SK-N-SH treated with all-trans-retinoic acid at 6 μM for 48 hours (cell line): ENCODE data around the gene ADGRV1.

Experiments used
- ATAC-seq: fragments of 200-7000 bp; cut with Tn5 transposase; 3 replicates; pipeline ENCODE4 v1.9.1; 2020; ENCODE audit warnings: mild to moderate bottlenecking, moderate library complexity
- ARNTL ChIP-seq: fragments of 450-650 bp; formaldehyde crosslinking; IDR thresholded peaks from 2 replicates; pipeline ENCODE4 v1.5.0; 2020; ENCODE audit warnings: low read depth, mild to moderate bottlenecking, moderate library complexity, borderline replicate concordance
- BACH2 ChIP-seq: fragments of 250-450 bp; sonication (Bioruptor Pico); IDR thresholded peaks from 2 replicates; pipeline ENCODE4 v1.9.0; 2021; ENCODE audit warnings: mild to moderate bottlenecking, borderline replicate concordance
- CREB5 ChIP-seq: fragments of 250-450 bp; sonication (Bioruptor Pico); IDR thresholded peaks from 2 replicates; pipeline ENCODE4 v1.5.1; 2020; ENCODE audit warnings: low read depth, mild to moderate bottlenecking, moderate library complexity
- CSDC2 ChIP-seq: fragments of 250-450 bp; sonication (Bioruptor Pico); IDR thresholded peaks from 2 replicates; pipeline ENCODE4 v1.5.0; 2020; ENCODE audit warnings: mild to moderate bottlenecking, moderate library complexity
- CSRNP3 ChIP-seq: fragments of 250-450 bp; sonication (Bioruptor Pico); IDR thresholded peaks from 2 replicates; pipeline ENCODE4 v1.5.1; 2021; ENCODE audit warnings: mild to moderate bottlenecking, moderate library complexity
- ESRRG ChIP-seq: fragments of 250-450 bp; sonication (Bioruptor Pico); IDR thresholded peaks from 2 replicates; pipeline ENCODE4 v1.6.1; 2021; ENCODE audit warnings: mild to moderate bottlenecking
- GLIS3 ChIP-seq: fragments of 250-450 bp; sonication (Bioruptor Pico); IDR thresholded peaks from 2 replicates; pipeline ENCODE4 v1.5.0; 2020; ENCODE audit warnings: mild to moderate bottlenecking, moderate library complexity
- ISL1 ChIP-seq: fragments of 250-450 bp; sonication (Bioruptor Pico); IDR thresholded peaks from 2 replicates; pipeline ENCODE4 v2.1.2; 2022; ENCODE audit warnings: mild to moderate bottlenecking, moderate library complexity
- OSR1 ChIP-seq: fragments of 250-450 bp; sonication (Bioruptor Pico); IDR thresholded peaks from 2 replicates; pipeline ENCODE4 v1.8.0; 2022; ENCODE audit warnings: moderate library complexity, mild to moderate bottlenecking, inconsistent platforms
- PATZ1 ChIP-seq: fragments of 250-450 bp; sonication (Bioruptor Pico); IDR thresholded peaks from 2 replicates; pipeline ENCODE4 v1.8.0; 2020; ENCODE audit warnings: mild to moderate bottlenecking, moderate library complexity, borderline replicate concordance
- POU6F1 ChIP-seq: fragments of 250-450 bp; sonication (Bioruptor Pico); IDR thresholded peaks from 2 replicates; pipeline ENCODE4 v1.8.0; 2021; ENCODE audit warnings: low read depth, mild to moderate bottlenecking, moderate library complexity, borderline replicate concordance
- PPARA ChIP-seq: fragments of 250-450 bp; sonication (Bioruptor Pico); IDR thresholded peaks from 2 replicates; pipeline ENCODE4 v1.5.0; 2020; ENCODE audit warnings: mild to moderate bottlenecking, borderline replicate concordance
- RARB ChIP-seq: fragments of 250-450 bp; sonication (Bioruptor Pico); IDR thresholded peaks from 2 replicates; pipeline ENCODE4 v1.8.0; 2021; ENCODE audit warnings: mild to moderate bottlenecking, moderate library complexity
- SNAI2 ChIP-seq: fragments of 250-450 bp; sonication (Bioruptor Pico); IDR thresholded peaks from 2 replicates; pipeline ENCODE4 v1.5.0; 2020; ENCODE audit warnings: mild to moderate bottlenecking, moderate library complexity
- TCF4 ChIP-seq: fragments of 250-450 bp; sonication (Bioruptor Pico); IDR thresholded peaks from 2 replicates; pipeline ENCODE4 v1.8.0; 2021; ENCODE audit warnings: mild to moderate bottlenecking, moderate library complexity, borderline replicate concordance
- TOX ChIP-seq: fragments of 250-450 bp; sonication (Bioruptor Pico); IDR thresholded peaks from 2 replicates; pipeline ENCODE4 v1.8.0; 2021; ENCODE audit warnings: mild to moderate bottlenecking, moderate library complexity, borderline replicate concordance
- TSHZ2 ChIP-seq: fragments of 250-450 bp; sonication (Bioruptor Pico); IDR thresholded peaks from 2 replicates; pipeline ENCODE4 v1.5.0; 2020; ENCODE audit warnings: mild to moderate bottlenecking, moderate library complexity
- ZC3H10 ChIP-seq: fragments of 250-450 bp; sonication (Bioruptor Pico); IDR thresholded peaks from 2 replicates; pipeline ENCODE4 v1.5.1; 2021; ENCODE audit warnings: mild to moderate bottlenecking, moderate library complexity
- ZFP30 ChIP-seq: fragments of 450-650 bp; formaldehyde crosslinking; IDR thresholded peaks from 2 replicates; pipeline ENCODE4 v1.5.0; 2022; ENCODE audit warnings: mild to moderate bottlenecking, moderate library complexity
- ZNF565 ChIP-seq: fragments of 450-650 bp; formaldehyde crosslinking; conservative IDR thresholded peaks from 2 replicates; pipeline ENCODE4 v1.5.0; 2020; ENCODE audit warnings: low read depth, mild to moderate bottlenecking, moderate library complexity
- ZNF70 ChIP-seq: fragments of 450-650 bp; formaldehyde crosslinking; IDR thresholded peaks from 2 replicates; pipeline ENCODE4 v1.5.0; 2020; ENCODE audit warnings: mild to moderate bottlenecking, moderate library complexity
- ZNF8 ChIP-seq: fragments of 450-650 bp; formaldehyde crosslinking; IDR thresholded peaks from 2 replicates; pipeline ENCODE4 v1.5.0; 2020; ENCODE audit warnings: mild to moderate bottlenecking, moderate library complexity

The ADGRV1 gene

GRCh38 chr5:91048073-91048472, 489.5 kb downstream of the ADGRV1 start:
- ATAC-seq: no peak
- TF ChIP-seq ESRRG (CRISPR knock-in tag) (no peak), RARB (CRISPR knock-in tag) (no peak), ARNTL (CRISPR knock-in tag) (no peak), ZNF8 (no peak), ZNF70 (CRISPR knock-in tag) (no peak), ZNF565 (CRISPR knock-in tag) (no peak), GLIS3 (CRISPR knock-in tag) (no peak), ZFP30 (CRISPR knock-in tag) (no peak), TCF4 (CRISPR knock-in tag) (no peak), OSR1 (CRISPR knock-in tag) (no peak), POU6F1 (CRISPR knock-in tag) (no peak), PATZ1 (no peak), PPARA (CRISPR knock-in tag) (no peak), ISL1 (no peak), CSDC2 (CRISPR knock-in tag) (no peak), TSHZ2 (no peak)

- no peak for ATAC-seq
- TF ChIP-seq CSDC2 (CRISPR knock-in tag): no peak
- TF ChIP-seq ZC3H10 (CRISPR knock-in tag): no peak
- no peak for TF ChIP-seq ZNF70 (CRISPR knock-in tag)
- TF ChIP-seq GLIS3 (CRISPR knock-in tag): no peak
- TF ChIP-seq ZNF8: no peak
- no peak for TF ChIP-seq SNAI2
- no peak for TF ChIP-seq TOX (CRISPR knock-in tag)
- TF ChIP-seq OSR1 (CRISPR knock-in tag): no peak
- TF ChIP-seq PATZ1: no peak
- no peak for TF ChIP-seq TCF4 (CRISPR knock-in tag)
- no peak for TF ChIP-seq CSRNP3 (CRISPR knock-in tag)
- no peak for TF ChIP-seq ESRRG (CRISPR knock-in tag)
- TF ChIP-seq ZNF565 (CRISPR knock-in tag): no peak
- TF ChIP-seq BACH2: no peak
- no peak for TF ChIP-seq CREB5
- no peak for TF ChIP-seq POU6F1 (CRISPR knock-in tag)
- no peak for TF ChIP-seq PPARA (CRISPR knock-in tag)
Observed at GRCh38 chr5:91049112-91049511, 490.5 kb downstream of the ADGRV1 start.
